IPS-18c (cell line): ENCODE results near the gene HSPH1.

Experiments
- H3K4me3 ChIP-seq: 2 replicates; pipeline ENCODE4 v1.7.0; 2013; ENCODE audit warnings: low read depth, mild to moderate bottlenecking, low read length, moderate library complexity; ENCODE audit not compliant: insufficient read depth
- H3K9me3 ChIP-seq: one replicate; pipeline ENCODE4 v1.6.1; 2013; ENCODE audit warnings: mild to moderate bottlenecking, low read length, moderate library complexity; ENCODE audit not compliant: control insufficient read depth, insufficient read depth

The HSPH1 gene

GRCh38 chr13:31151837-31152236 is 9.9 kb downstream of the HSPH1 start:
- no peak overlapping the region for H3K4me3 ChIP-seq
- no peaks in the 10 kb centered on the region for H3K9me3 ChIP-seq

- H3K4me3 ChIP-seq: no peak overlapping the region
- H3K9me3 ChIP-seq: no peaks in the 10 kb centered on the region
These were observed 11.3 kb downstream of the HSPH1 start for GRCh38 chr13:31150315-31150985.

GRCh38 chr13:31149604-31150003 is 12.1 kb downstream of the HSPH1 start:
- no peaks in the 10 kb centered on the region for H3K9me3 ChIP-seq
- H3K4me3 ChIP-seq: no peak overlapping the region

GRCh38 chr13:31145417-31145816 is 16.3 kb downstream of the HSPH1 start:
- Histone ChIP-seq H3K4me3 (no peak overlapping the region), H3K9me3 (no peaks in the 10 kb centered on the region)

GRCh38 chr13:31138515-31138914 is 23.2 kb downstream of the HSPH1 start:
- no peak overlapping the region for H3K4me3 ChIP-seq
- H3K9me3 ChIP-seq: no peaks in the 10 kb centered on the region

GRCh38 chr13:31136724-31137123 is 25.0 kb downstream of the HSPH1 start:
- H3K4me3 ChIP-seq: no peak overlapping the region
- no peaks in the 10 kb centered on the region for H3K9me3 ChIP-seq

GRCh38 chr13:31134039-31134711 is 27.5 kb downstream of the HSPH1 start:
- no peaks in the 10 kb centered on the region for H3K9me3 ChIP-seq

GRCh38 chr13:31133621-31134020 is 28.1 kb downstream of the HSPH1 start:
- Histone ChIP-seq H3K9me3 (no peaks in the 10 kb centered on the region), H3K4me3 (no peak overlapping the region)

More at GRCh38 chr13:31134039-31134711, 27.5 kb downstream of the HSPH1 start:
- no peak overlapping the region for H3K4me3 ChIP-seq

- Histone ChIP-seq H3K9me3 (no peaks in the 10 kb centered on the region), H3K4me3 (no peak overlapping the region)
These were observed 30.2 kb downstream of the HSPH1 start for GRCh38 chr13:31131470-31131961.

GRCh38 chr13:31129419-31129818 is 32.3 kb downstream of the HSPH1 start:
- no peak overlapping the region for H3K4me3 ChIP-seq
- H3K9me3 ChIP-seq: no peaks in the 10 kb centered on the region

GRCh38 chr13:31124204-31124603 is 37.5 kb downstream of the HSPH1 start:
- no peak overlapping the region for H3K4me3 ChIP-seq

GRCh38 chr13:31122544-31123260 is 39.0 kb downstream of the HSPH1 start:
- H3K4me3 ChIP-seq: no peak overlapping the region; the same call in 1 of the 2 replicates
- no peaks in the 10 kb centered on the region for H3K9me3 ChIP-seq

More at GRCh38 chr13:31124204-31124603, 37.5 kb downstream of the HSPH1 start:
- no peaks in the 10 kb centered on the region for H3K9me3 ChIP-seq

GRCh38 chr13:31122143-31122542 is 39.6 kb downstream of the HSPH1 start:
- no peaks in the 10 kb centered on the region for H3K9me3 ChIP-seq
- H3K4me3 ChIP-seq: no peak overlapping the region

GRCh38 chr13:31121379-31122140 is 40.1 kb downstream of the HSPH1 start:
- Histone ChIP-seq H3K4me3 (no peak overlapping the region), H3K9me3 (no peaks in the 10 kb centered on the region)

GRCh38 chr13:31119966-31120700 is 41.6 kb downstream of the HSPH1 start:
- no peak overlapping the region for H3K4me3 ChIP-seq
- no peaks in the 10 kb centered on the region for H3K9me3 ChIP-seq

- Histone ChIP-seq H3K9me3 (no peaks in the 10 kb centered on the region), H3K4me3 (no peak overlapping the region)
These were observed 42.2 kb downstream of the HSPH1 start for GRCh38 chr13:31119526-31119925.

GRCh38 chr13:31116224-31116623 is 45.5 kb downstream of the HSPH1 start:
- Histone ChIP-seq H3K9me3 (no peaks in the 10 kb centered on the region), H3K4me3 (no peak overlapping the region)
